Lung (tissue), 12 donors: Measurements from ENCODE around the gene KIRREL1. TPM values are rescaled to one million over a fixed set of nuclear protein-coding genes. Genes with fewer than 3 reads are reported as not detected.

Experiments
- ATAC-seq: fragments of 200-7000 bp; cut with Tn5 transposase; one replicate; pipeline ENCODE4 v1.9.1; 2020; ENCODE audit warnings: moderate number of reproducible peaks; ENCODE audit not compliant: insufficient read depth, low FRiP score
- DNase-seq, 3 donors: peaks; one replicate each; pipeline ENCODE4 v3.0.0-alpha.2; 2013 to 2017
- H3K27ac ChIP-seq, 2 donors: one replicate each; pipeline ENCODE4 v1.5.1; 2013; ENCODE audit warnings: mild to moderate bottlenecking in 2 of 2, moderate library complexity in 2 of 2, control low read depth in 1 of 2, inconsistent platforms in 1 of 2, low read depth in 1 of 2, low read length in 1 of 2
- H3K27me3 ChIP-seq, 3 donors: one replicate each; pipeline ENCODE4 v1.5.1; 2013; ENCODE audit warnings: low read length in 2 of 3; ENCODE audit not compliant: control insufficient read depth in 3 of 3, insufficient read depth in 3 of 3
- H3K36me3 ChIP-seq, 4 donors: one replicate each; pipeline ENCODE4 v1.5.1; 2013; ENCODE audit warnings: low read length in 4 of 4, mild to moderate bottlenecking in 1 of 4, moderate library complexity in 1 of 4; ENCODE audit not compliant: control insufficient read depth in 4 of 4, insufficient read depth in 4 of 4
- H3K4me1 ChIP-seq, 5 donors: one replicate each; pipeline ENCODE4 v1.5.1; 2013; ENCODE audit warnings: low read length in 5 of 5, mild to moderate bottlenecking in 2 of 5, moderate library complexity in 1 of 5; ENCODE audit not compliant: control insufficient read depth in 5 of 5, insufficient read depth in 5 of 5
- H3K4me3 ChIP-seq: one replicate; pipeline ENCODE4 v1.5.1; 2013; ENCODE audit warnings: mild to moderate bottlenecking, control low read depth, moderate library complexity
- H3K9ac ChIP-seq, 2 donors: one replicate each; pipeline ENCODE4 v1.5.1; 2013; ENCODE audit warnings: low read length in 2 of 2, control low read depth in 1 of 2; ENCODE audit not compliant: insufficient read depth in 1 of 2
- H3K9me3 ChIP-seq, 4 donors: one replicate each; pipeline ENCODE4 v1.5.1; 2013; ENCODE audit warnings: low read length in 3 of 4, mild to moderate bottlenecking in 1 of 4, moderate library complexity in 1 of 4; ENCODE audit not compliant: control insufficient read depth in 4 of 4, insufficient read depth in 3 of 4
- CTCF ChIP-seq: IDR thresholded peaks from 2 replicates; pipeline ENCODE4 v1.5.1; 2012; ENCODE audit warnings: mild to moderate bottlenecking; ENCODE audit errors: control extremely low read depth, extremely low read depth
- WGBS, 2 donors: extraction: QIAGEN DNeasy Blood & Tissue Kit; methylation state at CpG; one replicate each; pipeline ENCODE4 v1.1.7; 2013; 5-methylcytosine and 5-hydroxymethylcytosine counted together
- polyA plus RNA-seq, 2 donors: library from polyadenylated mRNA; stranded (reverse); fragments of 200-250 nt; gene quantifications; one replicate each; pipeline ENCODE4 v1.2.1, GENCODE V29; 2013
- total RNA-seq, 2 donors: library from RNA; depleted of rRNA in 1 of 2; stranded (reverse); fragments of >200 nt in 1 of 2; gene quantifications; one replicate each; pipeline ENCODE4 v1.2.1, GENCODE V29; 2014 to 2021
- donor health status: control.
- donor health status: control.
- donor health status: Bipolar disorder and iron deficiency.
- donor health status: healthy.
- donor health status: DM: yes; HTN: yes; CAD: no.

Gene KIRREL1
- total and polyA plus RNA-seq, 4 donors, result 7.5 to 41.8 (median 26.5) TPM

GRCh38 chr1:158087320-158087927 lies 94.0 kb downstream of the KIRREL1 start:
- peak; percentile 83 to 89 (median 87) for DNase-seq
- Histone ChIP-seq H3K27me3 (no peaks in the 10 kb centered on the region), H3K27ac (no peak overlapping the region), H3K4me3 (no peak overlapping the region), H3K36me3 (peaks cover 0 to 58% (median 40%) of the 10 kb centered on the region in 4 donors), H3K9me3 (no peaks in the 10 kb centered on the region), H3K4me1 (peaks cover 0 to 3% (median 0%) of the 10 kb centered on the region in 5 donors), H3K9ac (no peak overlapping the region)
- WGBS, 2 donors, result 63% methylated on average over 9 of the region's 9 CpGs
- TF ChIP-seq CTCF, result peak; percentile 58
- peak; percentile 46 for ATAC-seq

GRCh38 chr1:158089476-158089875 lies 96.0 kb downstream of the KIRREL1 start:
- H3K36me3 ChIP-seq, result peaks cover 0 to 73% (median 45%) of the 10 kb centered on the region in 4 donors
- no peak overlapping the region for H3K27ac ChIP-seq
- H3K9me3 ChIP-seq, result no peaks in the 10 kb centered on the region
- ATAC-seq, result no peak
- H3K4me1 ChIP-seq, result no peaks in the 10 kb centered on the region
- TF ChIP-seq CTCF, result no peak
- WGBS, 2 donors, result 95 to 97% methylated on average over 16 of the region's 16 CpGs
- no peaks in the 10 kb centered on the region for H3K27me3 ChIP-seq
- H3K4me3 ChIP-seq, result no peak overlapping the region
- DNase-seq, result no peak
- H3K9ac ChIP-seq, result no peak overlapping the region

GRCh38 chr1:158089925-158090637 lies 96.6 kb downstream of the KIRREL1 start:
- Histone ChIP-seq H3K9me3 (no peaks in the 10 kb centered on the region), H3K4me3 (no peak overlapping the region), H3K4me1 (no peaks in the 10 kb centered on the region), H3K36me3 (peaks cover 0 to 73% (median 43%) of the 10 kb centered on the region in 4 donors), H3K9ac (no peak overlapping the region), H3K27ac (no peak overlapping the region), H3K27me3 (no peaks in the 10 kb centered on the region)
- 85 to 93% methylated on average over 9 of the region's 9 CpGs for WGBS, 2 donors
- ATAC-seq (no peak), DNase-seq (no peak)
- no peak for TF ChIP-seq CTCF
